Endodermal cell (in vitro differentiated cells): ENCODE data around the gene SOS1. TPM values are rescaled to one million over a fixed set of nuclear protein-coding genes. Genes with fewer than 3 reads are reported as not detected.

ENCODE experiments used
- DNase-seq: peaks from one replicate; pipeline ENCODE4 v3.0.0-alpha.2; 2017
- H3K27ac ChIP-seq: 2 replicates; pipeline ENCODE4 v1.5.1; 2013; ENCODE audit warnings: mild to moderate bottlenecking, low read depth, low read length, moderate library complexity
- H3K27me3 ChIP-seq: 2 replicates; pipeline ENCODE4 v1.6.1; 2013; ENCODE audit warnings: mild to moderate bottlenecking, low read length, moderate library complexity; ENCODE audit not compliant: insufficient read depth, control insufficient read depth, poor library complexity, severe bottlenecking
- H3K36me3 ChIP-seq: 2 replicates; pipeline ENCODE4 v1.7.0; 2013; ENCODE audit warnings: mild to moderate bottlenecking, low read length, moderate library complexity; ENCODE audit not compliant: control insufficient read depth, insufficient read depth
- H3K4me1 ChIP-seq: one replicate; pipeline ENCODE4 v1.7.0; 2013; ENCODE audit warnings: low read length; ENCODE audit not compliant: control insufficient read depth, insufficient read depth
- H3K4me3 ChIP-seq: 2 replicates; pipeline ENCODE4 v1.5.1; 2013; ENCODE audit warnings: mild to moderate bottlenecking, low read length, moderate library complexity
- H3K9ac ChIP-seq: 2 replicates; pipeline ENCODE4 v1.6.1; 2013; ENCODE audit warnings: mild to moderate bottlenecking, low read length, moderate library complexity; ENCODE audit not compliant: poor library complexity, severe bottlenecking; ENCODE audit errors: extremely low read depth
- H3K9me3 ChIP-seq: 2 replicates; pipeline ENCODE4 v1.6.1; 2013; ENCODE audit warnings: mild to moderate bottlenecking, low read length, moderate library complexity; ENCODE audit not compliant: control insufficient read depth
- H3K27ac Mint-ChIP-seq: 2 replicates; pipeline ENCODE4 v1.8.0; 2020; ENCODE audit warnings: mixed read lengths
- H3K27me3 Mint-ChIP-seq: 2 replicates; pipeline ENCODE4 v1.8.0; 2021; ENCODE audit warnings: mild to moderate bottlenecking, mixed read lengths; ENCODE audit not compliant: insufficient read depth
- H3K36me3 Mint-ChIP-seq: 2 replicates; pipeline ENCODE4 v1.8.0; 2020; ENCODE audit warnings: low read depth, mixed read lengths
- H3K4me1 Mint-ChIP-seq: 2 replicates; pipeline ENCODE4 v1.8.0; 2020; ENCODE audit warnings: mixed read lengths
- H3K4me3 Mint-ChIP-seq: 2 replicates; pipeline ENCODE4 v1.8.0; 2020; ENCODE audit warnings: mild to moderate bottlenecking, moderate library complexity, mixed read lengths
- H3K9me3 Mint-ChIP-seq: 2 replicates; pipeline ENCODE4 v1.8.0; 2020; ENCODE audit warnings: mild to moderate bottlenecking, mixed read lengths
- WGBS, 2 experiments: methylation state at CpG; one replicate each; pipeline versions ENCODE4 v1.1.5 to v1.1.7; 2013; ENCODE audit warnings: missing lambda C conversion rate in 2 of 2, mixed read lengths in 1 of 2; ENCODE audit not compliant: insufficient coverage in 1 of 2, insufficient read length in 1 of 2; 5-methylcytosine and 5-hydroxymethylcytosine counted together
- total RNA-seq, 2 donors: library from RNA; stranded (reverse); fragmentation: NEBNext Ultra II Directional in 1 of 2; extraction: Animal tissue kit (Norgen Biotek cat#: 25700) in 1 of 2; gene quantifications; 2 replicates in 1 of 2; 3 replicates in 1 of 2; pipeline ENCODE4 v1.2.1, GENCODE V29; 2021
- TF ChIP-seq, protein P1 (sequence below): fragments of 200-600 bp; sonication (generic); conservative IDR thresholded peaks from 2 replicates; pipeline ENCODE4 v1.5.0; 2021; ENCODE audit warnings: antibody characterized with exemption, mild to moderate bottlenecking

SOS1 gene
- total RNA-seq, 2 donors from 2014 or later = 34.0 to 39.0 TPM

- Mint-ChIP-seq H3K27ac (no peak overlapping the region), H3K27me3 (peaks cover 2% of the 10 kb centered on the region), H3K36me3 (no peaks in the 10 kb centered on the region), H3K4me1 (peaks cover 12% of the 10 kb centered on the region), H3K4me3 (no peak overlapping the region), H3K9me3 (no peaks in the 10 kb centered on the region)
- H3K36me3 ChIP-seq = no peaks in the 10 kb centered on the region
- H3K4me3 ChIP-seq = no peak overlapping the region
- no peak for DNase-seq
- H3K4me1 ChIP-seq = no peaks in the 10 kb centered on the region
- no peak overlapping the region for H3K9ac ChIP-seq
- TF ChIP-seq, protein P1, sequence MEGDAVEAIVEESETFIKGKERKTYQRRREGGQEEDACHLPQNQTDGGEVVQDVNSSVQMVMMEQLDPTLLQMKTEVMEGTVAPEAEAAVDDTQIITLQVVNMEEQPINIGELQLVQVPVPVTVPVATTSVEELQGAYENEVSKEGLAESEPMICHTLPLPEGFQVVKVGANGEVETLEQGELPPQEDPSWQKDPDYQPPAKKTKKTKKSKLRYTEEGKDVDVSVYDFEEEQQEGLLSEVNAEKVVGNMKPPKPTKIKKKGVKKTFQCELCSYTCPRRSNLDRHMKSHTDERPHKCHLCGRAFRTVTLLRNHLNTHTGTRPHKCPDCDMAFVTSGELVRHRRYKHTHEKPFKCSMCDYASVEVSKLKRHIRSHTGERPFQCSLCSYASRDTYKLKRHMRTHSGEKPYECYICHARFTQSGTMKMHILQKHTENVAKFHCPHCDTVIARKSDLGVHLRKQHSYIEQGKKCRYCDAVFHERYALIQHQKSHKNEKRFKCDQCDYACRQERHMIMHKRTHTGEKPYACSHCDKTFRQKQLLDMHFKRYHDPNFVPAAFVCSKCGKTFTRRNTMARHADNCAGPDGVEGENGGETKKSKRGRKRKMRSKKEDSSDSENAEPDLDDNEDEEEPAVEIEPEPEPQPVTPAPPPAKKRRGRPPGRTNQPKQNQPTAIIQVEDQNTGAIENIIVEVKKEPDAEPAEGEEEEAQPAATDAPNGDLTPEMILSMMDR = no peak
- no peaks in the 10 kb centered on the region for H3K27me3 ChIP-seq
- 93% methylated on average over 5 of the region's 5 CpGs; no CpG with 5 or more reads in 1 of the 2 experiments for WGBS, 2 experiments
- H3K9me3 ChIP-seq = no peaks in the 10 kb centered on the region
- H3K27ac ChIP-seq = no peak overlapping the region
Observed at GRCh38 chr2:38945911-38946310, 174.9 kb downstream of the SOS1 start.

- 91 to 92% methylated on average over 4 of the region's 4 CpGs for WGBS, 2 experiments
- TF ChIP-seq, protein P1 = no peak
- Mint-ChIP-seq H3K27me3 (peaks cover 2% of the 10 kb centered on the region), H3K27ac (no peak overlapping the region), H3K9me3 (no peaks in the 10 kb centered on the region), H3K36me3 (no peaks in the 10 kb centered on the region), H3K4me1 (peaks cover 12% of the 10 kb centered on the region), H3K4me3 (no peak overlapping the region)
- Histone ChIP-seq H3K4me1 (no peaks in the 10 kb centered on the region), H3K9ac (no peak overlapping the region), H3K27me3 (no peaks in the 10 kb centered on the region), H3K9me3 (no peaks in the 10 kb centered on the region), H3K4me3 (no peak overlapping the region), H3K27ac (no peak overlapping the region), H3K36me3 (no peaks in the 10 kb centered on the region)
- DNase-seq = no peak
Observed at GRCh38 chr2:38945372-38945771, 175.5 kb downstream of the SOS1 start.

- Mint-ChIP-seq H3K9me3 (no peaks in the 10 kb centered on the region), H3K27ac (no peak overlapping the region), H3K36me3 (no peaks in the 10 kb centered on the region), H3K27me3 (peaks cover 2% of the 10 kb centered on the region), H3K4me1 (peaks cover 12% of the 10 kb centered on the region), H3K4me3 (no peak overlapping the region)
- TF ChIP-seq, protein P1 = no peak
- H3K36me3 ChIP-seq = no peaks in the 10 kb centered on the region
- no peak overlapping the region for H3K27ac ChIP-seq
- no peaks in the 10 kb centered on the region for H3K27me3 ChIP-seq
- H3K4me3 ChIP-seq = no peak overlapping the region
- no peak for DNase-seq
- no peaks in the 10 kb centered on the region for H3K4me1 ChIP-seq
- H3K9me3 ChIP-seq = no peaks in the 10 kb centered on the region
- no peak overlapping the region for H3K9ac ChIP-seq
Observed at GRCh38 chr2:38943784-38944183, 177.1 kb downstream of the SOS1 start.
